ENCODE measurements around the gene SYVN1.
A peak's percentile ranks its signal among the peaks of the same experiment; 100 is the strongest.

SYVN1 gene

GRCh38 chr11:65165410-65166317 lies 31.3 kb upstream of the SYVN1 start:
- Mint-ChIP-seq H3K4me1 (peaks cover 7% of the 10 kb centered on the region), H3K4me3 (peak overlapping the region in 2 of 3 experiments; percentile 1 to 17), H3K27ac (peak overlapping the region in 2 of 3 experiments; percentile 0 to 28), H3K36me3 (ENCODE audit: low read depth) (no peaks in the 10 kb centered on the region), H3K9me3 (no peaks in the 10 kb centered on the region), H3K27me3 (ENCODE audit: low read depth) (peaks cover 6% of the 10 kb centered on the region)
- TF ChIP-seq CTCF (IDR thresholded peaks at IDR 0.05; ENCODE audit: unreplicated experiment in 3 of 3), result no peak

GRCh38 chr11:65163684-65164083 lies 29.4 kb upstream of the SYVN1 start:
- peaks cover 3% of the 10 kb centered on the region for H3K27me3 Mint-ChIP-seq (ENCODE audit: low read depth)
- TF ChIP-seq CTCF (IDR thresholded peaks at IDR 0.05; ENCODE audit: unreplicated experiment in 3 of 3), result no peak
- H3K9me3 Mint-ChIP-seq, result no peaks in the 10 kb centered on the region
- no peaks in the 10 kb centered on the region for H3K4me1 Mint-ChIP-seq
- no peak overlapping the region for H3K4me3 Mint-ChIP-seq
- no peak overlapping the region for H3K27ac Mint-ChIP-seq
- no peaks in the 10 kb centered on the region for H3K36me3 Mint-ChIP-seq (ENCODE audit: low read depth)

GRCh38 chr11:65160643-65161042 lies 26.3 kb upstream of the SYVN1 start:
- no peaks in the 10 kb centered on the region for H3K9me3 Mint-ChIP-seq
- H3K4me1 Mint-ChIP-seq, result no peaks in the 10 kb centered on the region
- H3K36me3 Mint-ChIP-seq (ENCODE audit: low read depth), result no peaks in the 10 kb centered on the region
- no peak for TF ChIP-seq CTCF (IDR thresholded peaks at IDR 0.05; ENCODE audit: unreplicated experiment in 3 of 3)
- no peak overlapping the region for H3K4me3 Mint-ChIP-seq
- no peak overlapping the region for H3K27ac Mint-ChIP-seq
- peaks cover 2% of the 10 kb centered on the region for H3K27me3 Mint-ChIP-seq (ENCODE audit: low read depth)

- TF ChIP-seq CTCF (IDR thresholded peaks at IDR 0.05; ENCODE audit: unreplicated experiment in 3 of 3), result no peak
- no peak overlapping the region for H3K27ac Mint-ChIP-seq
- H3K4me1 Mint-ChIP-seq, result no peaks in the 10 kb centered on the region
Observed at GRCh38 chr11:65159012-65159411, 24.7 kb upstream of the SYVN1 start.

DNA sequence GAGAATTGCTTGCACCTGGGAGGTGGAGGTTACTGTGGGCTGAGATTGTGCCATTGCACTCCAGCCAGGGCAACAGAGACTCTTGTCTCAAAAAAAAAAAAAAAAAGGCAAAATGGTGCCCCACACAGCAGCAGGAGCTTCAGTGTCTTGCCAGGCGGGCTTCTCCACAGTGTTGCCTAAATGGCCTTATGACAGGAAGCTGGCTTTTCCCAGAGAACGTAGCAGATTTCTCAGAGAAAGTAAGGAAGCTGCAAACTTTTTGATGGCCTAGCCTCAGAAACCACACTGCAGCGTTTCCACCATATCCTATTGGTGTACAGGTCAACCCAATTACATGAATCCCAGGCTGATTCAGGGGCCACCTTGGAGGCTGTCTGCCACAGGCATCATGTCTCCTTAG lies 23.0 kb upstream of the SYVN1 start:
- Mint-ChIP-seq H3K36me3 (ENCODE audit: low read depth) (no peaks in the 10 kb centered on the region), H3K4me1 (no peaks in the 10 kb centered on the region), H3K27me3 (ENCODE audit: low read depth) (peaks cover 5% of the 10 kb centered on the region), H3K9me3 (no peaks in the 10 kb centered on the region), H3K27ac (no peak overlapping the region), H3K4me3 (no peak overlapping the region)
- no peak for TF ChIP-seq CTCF (IDR thresholded peaks at IDR 0.05; ENCODE audit: unreplicated experiment in 3 of 3)

More at GRCh38 chr11:65159012-65159411, 24.7 kb upstream of the SYVN1 start:
- Mint-ChIP-seq H3K27me3 (ENCODE audit: low read depth) (no peaks in the 10 kb centered on the region), H3K9me3 (no peaks in the 10 kb centered on the region), H3K36me3 (ENCODE audit: low read depth) (no peaks in the 10 kb centered on the region), H3K4me3 (no peak overlapping the region)

DNA sequence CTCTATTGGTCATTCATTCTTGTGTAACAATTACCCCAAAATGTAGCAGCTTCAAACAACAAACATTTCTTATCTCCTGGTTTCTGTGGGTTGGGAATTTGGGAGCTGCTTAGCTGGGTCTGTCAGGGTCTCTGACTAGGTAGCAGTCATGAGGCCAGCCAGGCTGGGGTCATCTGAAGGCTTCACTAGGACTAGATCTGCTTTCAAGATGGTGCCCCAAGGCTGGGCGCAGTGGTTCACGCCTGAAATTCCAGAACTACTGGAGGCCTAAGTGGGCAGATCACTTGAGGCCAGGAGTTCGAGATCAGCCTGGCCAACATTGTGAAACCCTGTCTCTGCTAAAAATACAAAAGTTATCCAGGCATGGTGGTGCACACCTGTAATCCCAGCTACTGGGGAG lies 22.6 kb upstream of the SYVN1 start:
- Mint-ChIP-seq H3K27ac (no peak overlapping the region), H3K4me3 (no peak overlapping the region), H3K4me1 (no peaks in the 10 kb centered on the region), H3K27me3 (ENCODE audit: low read depth) (peaks cover 5% of the 10 kb centered on the region), H3K9me3 (no peaks in the 10 kb centered on the region), H3K36me3 (ENCODE audit: low read depth) (no peaks in the 10 kb centered on the region)
- no peak for TF ChIP-seq CTCF (IDR thresholded peaks at IDR 0.05; ENCODE audit: unreplicated experiment in 3 of 3)
